ENCODE data around the gene HS3ST2.
A peak's percentile ranks its signal among the peaks of the same experiment; 100 is the strongest.
"Not testable (repeated sequence)": the region's sequence is repeated elsewhere in the genome, so short reads cannot be mapped to it uniquely, and the experiment has no call there.

HS3ST2 gene

GRCh38 chr16:22923491-22923890 is 109.5 kb downstream of the HS3ST2 start:
- DNase-seq = no peak
- intact Hi-C loops (cut with DNase I) = no loop called here

GRCh38 chr16:22924492-22924891 is 110.5 kb downstream of the HS3ST2 start:
- no peak for DNase-seq
- intact Hi-C loops (cut with DNase I) = no loop called here

GRCh38 chr16:22926105-22926751 is 112.3 kb downstream of the HS3ST2 start:
- intact Hi-C loops (cut with DNase I) = no loop called here
- DNase-seq = no peak

GRCh38 chr16:22927306-22927705 is 113.3 kb downstream of the HS3ST2 start:
- DNase-seq = no peak
- intact Hi-C loops (cut with DNase I) = no loop called here

GRCh38 chr16:22928882-22929435 is 115.0 kb downstream of the HS3ST2 start:
- intact Hi-C loops (cut with DNase I) = no loop called here
- DNase-seq = no peak

GRCh38 chr16:22929461-22929860 is 115.5 kb downstream of the HS3ST2 start:
- intact Hi-C loops (cut with DNase I) = no loop called here
- DNase-seq = no peak

- DNase-seq = no peak
- intact Hi-C loops (cut with DNase I) = no loop called here
These were observed 118.2 kb downstream of the HS3ST2 start for GRCh38 chr16:22932032-22932771.

GRCh38 chr16:22933173-22933572 is 119.2 kb downstream of the HS3ST2 start:
- peak in 4 of 42 donors; percentile 5 to 15 (median 10) for DNase-seq
- intact Hi-C loops (cut with DNase I) = no loop called here

- intact Hi-C loops (cut with DNase I) = no loop called here
- no peak for DNase-seq
These were observed 120.8 kb downstream of the HS3ST2 start for GRCh38 chr16:22934786-22935185.

GRCh38 chr16:22937169-22937568 is 123.2 kb downstream of the HS3ST2 start:
- no peak for DNase-seq
- intact Hi-C loops (cut with DNase I) = no loop called here

GRCh38 chr16:22938647-22939046 is 124.7 kb downstream of the HS3ST2 start:
- intact Hi-C loops (cut with DNase I) = no loop called here
- no peak for DNase-seq

- intact Hi-C loops (cut with DNase I); DNase-seq: not testable (repeated sequence)
These were observed 125.9 kb downstream of the HS3ST2 start for GRCh38 chr16:22939744-22940363.

GRCh38 chr16:22941970-22942501 is 128.1 kb downstream of the HS3ST2 start:
- intact Hi-C loops (cut with DNase I) = no loop called here

GRCh38 chr16:22942811-22943210 is 128.8 kb downstream of the HS3ST2 start:
- no peak for DNase-seq

More at GRCh38 chr16:22941970-22942501, 128.1 kb downstream of the HS3ST2 start:
- DNase-seq = no peak

GRCh38 chr16:22945361-22945760 is 131.4 kb downstream of the HS3ST2 start:
- DNase-seq = no peak
- intact Hi-C loops (cut with DNase I) = no loop called here

More at GRCh38 chr16:22942811-22943210, 128.8 kb downstream of the HS3ST2 start:
- intact Hi-C loops (cut with DNase I) = no loop called here

- DNase-seq = no peak
- intact Hi-C loops (cut with DNase I) = no loop called here
These were observed 132.5 kb downstream of the HS3ST2 start for GRCh38 chr16:22946433-22946832.

GRCh38 chr16:22948058-22948602 is 134.2 kb downstream of the HS3ST2 start:
- intact Hi-C loops (cut with DNase I) = no loop called here
- DNase-seq = peak in 38 of 42 donors; percentile 6 to 55 (median 24)

GRCh38 chr16:22948603-22949368 is 134.8 kb downstream of the HS3ST2 start:
- DNase-seq = peak in 41 of 42 donors; percentile 24 to 84 (median 61)
- intact Hi-C loops (cut with DNase I) = no loop called here
